GM18870 (cell line): ENCODE results near the gene CCDC68.

Experiments
- ATAC-seq: cut with Tn5 transposase; IDR thresholded peaks from one replicate; pipeline ENCODE4 v1.9.1; 2021; ENCODE audit warnings: moderate library complexity; ENCODE audit not compliant: unreplicated experiment

The CCDC68 gene

GRCh38 chr18:54923339-54923956 lies 35.8 kb downstream of the CCDC68 start:
- no peak for ATAC-seq

DNA sequence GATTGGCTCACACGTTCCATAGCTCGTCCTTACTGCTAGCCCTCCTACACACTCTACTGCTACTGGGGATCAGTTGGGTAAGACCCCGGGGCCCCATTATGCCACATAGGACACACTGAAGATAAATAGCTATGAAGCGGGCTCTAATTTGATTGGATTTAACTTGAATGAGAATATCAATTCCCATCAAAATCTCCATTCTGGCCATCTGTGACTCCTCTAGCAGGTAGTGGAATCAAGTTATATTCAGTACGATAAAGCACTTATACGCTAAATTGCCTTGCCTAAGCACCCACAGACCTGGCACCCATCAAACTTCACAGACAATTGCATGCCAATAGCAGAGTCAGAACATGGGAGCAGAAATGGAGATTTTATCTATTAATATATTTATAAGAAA lies 39.8 kb downstream of the CCDC68 start:
- no peak for ATAC-seq

GRCh38 chr18:54918060-54918459 lies 41.2 kb downstream of the CCDC68 start:
- ATAC-seq, result no peak

- ATAC-seq, result no peak
Measured at GRCh38 chr18:54916507-54916906, 42.8 kb downstream of the CCDC68 start.

- no peak for ATAC-seq
Measured at GRCh38 chr18:54914816-54915215, 44.4 kb downstream of the CCDC68 start.

GRCh38 chr18:54911551-54911950 lies 47.7 kb downstream of the CCDC68 start:
- ATAC-seq, result no peak

DNA sequence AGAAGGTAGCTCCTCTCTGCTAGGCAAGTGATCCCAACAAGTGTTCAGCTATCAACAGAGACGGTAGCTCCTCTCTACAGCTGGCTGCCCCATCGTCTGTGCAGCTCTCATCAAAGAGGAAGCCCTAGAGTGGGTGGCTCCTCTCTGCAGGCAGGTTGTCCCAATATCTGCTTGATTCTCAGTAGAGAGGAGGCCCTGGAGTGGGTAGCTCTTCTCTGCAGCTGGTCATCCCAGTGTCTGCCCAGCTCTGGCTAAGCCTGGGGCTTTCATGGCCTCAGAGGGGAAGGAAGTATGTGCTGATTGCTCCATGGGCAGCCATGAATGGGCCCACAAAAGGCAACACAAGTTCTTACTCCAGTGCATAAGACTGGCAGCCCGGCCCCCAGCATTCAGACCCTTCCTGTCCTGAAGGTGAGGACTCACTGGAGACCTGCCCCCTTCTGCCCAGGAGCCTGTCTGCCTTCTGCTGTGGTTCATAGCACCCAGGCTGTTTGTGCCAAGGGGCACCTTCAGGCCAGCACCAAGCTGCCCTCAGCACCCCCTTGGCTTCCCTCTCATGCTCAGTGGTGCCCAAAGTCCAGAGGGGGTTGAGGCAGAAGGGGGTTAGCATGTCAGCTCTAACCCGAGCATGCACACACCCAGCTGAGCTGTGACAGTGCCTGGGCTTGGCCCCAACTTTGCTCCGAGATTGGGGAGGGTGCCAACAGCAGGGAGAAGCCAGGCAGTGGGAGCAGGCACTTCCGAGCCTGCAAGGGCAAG lies 48.9 kb downstream of the CCDC68 start:
- ATAC-seq, result no peak

- ATAC-seq, result no peak
Measured at GRCh38 chr18:54909538-54909937, 49.7 kb downstream of the CCDC68 start.

DNA sequence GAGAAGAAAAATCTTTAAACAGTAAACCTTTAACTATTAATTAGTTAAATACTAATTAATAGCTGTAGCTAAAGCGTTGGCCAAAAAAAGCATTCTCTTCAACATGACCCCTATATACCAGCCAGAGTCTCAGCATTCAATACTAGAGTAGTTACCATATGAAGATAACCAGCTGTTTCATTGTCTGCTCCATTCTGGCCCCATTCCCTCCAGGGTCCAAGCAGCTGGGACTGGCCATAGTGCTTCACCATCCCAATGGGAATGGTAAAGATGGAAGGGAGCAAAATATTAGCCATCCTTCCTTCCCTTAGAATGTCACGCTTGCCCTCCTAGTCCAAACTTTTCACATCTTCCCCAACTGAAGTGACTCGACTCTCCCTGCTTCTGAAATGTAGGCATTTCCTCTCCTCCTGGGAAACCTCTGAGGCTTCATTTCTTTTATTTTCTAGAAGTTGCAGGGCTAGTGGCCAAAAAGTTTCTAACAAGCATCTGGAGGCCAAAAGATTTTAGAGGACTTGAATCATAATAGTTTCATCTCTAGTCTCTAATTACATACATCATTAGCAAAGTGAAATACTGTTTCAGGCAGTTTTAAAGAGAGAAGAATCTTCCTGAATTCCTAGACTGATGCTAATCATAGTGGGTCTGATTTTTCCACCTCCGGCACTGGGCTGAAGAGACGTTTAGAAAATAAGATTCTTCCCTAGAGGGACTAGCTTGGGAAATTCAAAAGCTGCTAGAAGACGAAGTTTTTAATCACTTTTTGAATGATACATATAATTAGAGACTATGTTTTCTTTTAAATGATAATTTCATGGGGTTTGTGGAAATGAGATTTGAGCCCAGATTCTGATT lies 52.7 kb downstream of the CCDC68 start:
- no peak for ATAC-seq

- ATAC-seq, result no peak
Measured at GRCh38 chr18:54905629-54906028, 53.6 kb downstream of the CCDC68 start.

- no peak for ATAC-seq
Measured at GRCh38 chr18:54904581-54904980, 54.7 kb downstream of the CCDC68 start.

GRCh38 chr18:54900290-54900689 lies 59.0 kb downstream of the CCDC68 start:
- ATAC-seq, result no peak

GRCh38 chr18:54899500-54899899 lies 59.8 kb downstream of the CCDC68 start:
- ATAC-seq, result no peak

DNA sequence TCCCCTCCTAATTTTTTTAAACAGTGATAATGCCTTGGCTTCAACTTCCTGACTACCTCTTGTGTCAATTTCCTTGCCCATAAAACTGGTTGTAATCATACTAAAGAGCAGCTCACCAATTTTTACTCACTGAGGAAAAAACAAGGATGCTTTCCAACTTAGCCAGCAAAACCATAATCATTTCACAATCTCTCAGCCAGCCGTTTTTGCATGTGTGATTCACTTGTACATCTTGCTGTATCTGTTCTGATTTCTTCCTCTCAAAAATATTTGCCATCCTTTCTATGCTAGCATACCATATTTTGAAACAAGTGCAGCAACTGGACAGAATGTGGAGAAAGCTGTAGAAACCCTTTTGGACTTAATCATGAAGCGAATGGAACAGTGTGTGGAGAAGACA lies 70.3 kb downstream of the CCDC68 start:
- ATAC-seq, result no peak

GRCh38 chr18:54888378-54888777 lies 70.9 kb downstream of the CCDC68 start:
- ATAC-seq, result no peak

DNA sequence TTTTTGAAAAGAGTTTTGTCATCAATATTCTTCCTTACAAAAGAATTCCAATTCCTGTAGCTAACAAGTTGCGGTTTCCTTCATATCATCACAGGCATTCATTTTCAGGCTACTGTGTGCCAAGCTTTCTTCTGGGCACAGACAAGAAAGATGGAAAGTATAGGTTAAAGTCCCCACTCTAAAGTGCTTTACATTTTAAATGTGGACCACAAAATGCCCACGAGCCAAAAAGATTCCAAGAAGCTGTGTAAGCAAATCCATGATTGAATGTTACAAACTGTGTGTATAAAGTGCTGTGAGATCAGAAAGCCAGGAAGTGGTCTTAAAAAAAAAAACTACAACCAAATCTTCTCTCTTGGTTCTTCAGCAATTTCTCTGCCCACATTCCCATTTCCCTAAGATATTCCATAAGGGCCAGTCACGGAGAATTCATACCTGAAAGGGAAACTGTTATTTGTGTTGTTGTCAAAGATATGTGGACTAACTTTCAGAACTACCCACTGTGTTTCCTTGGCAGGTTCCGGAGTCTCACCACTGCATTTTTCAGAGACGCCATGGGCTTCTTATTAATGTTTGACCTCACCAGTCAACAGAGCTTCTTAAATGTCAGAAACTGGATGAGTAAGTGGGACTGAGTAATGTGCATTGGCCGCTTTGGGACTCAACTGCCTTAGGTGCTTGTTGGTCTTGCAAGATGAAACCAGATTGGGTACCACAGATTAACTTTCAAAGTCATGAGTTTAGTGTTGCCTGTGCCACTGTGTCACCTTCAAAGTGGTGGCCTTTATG lies 75.3 kb downstream of the CCDC68 start:
- ATAC-seq, result no peak

GRCh38 chr18:54882318-54882717 lies 76.9 kb downstream of the CCDC68 start:
- ATAC-seq, result no peak

GRCh38 chr18:54881229-54881768 lies 78.0 kb downstream of the CCDC68 start:
- no peak for ATAC-seq

GRCh38 chr18:54880395-54881105 lies 78.7 kb downstream of the CCDC68 start:
- ATAC-seq, result no peak

GRCh38 chr18:54879691-54880090 lies 79.6 kb downstream of the CCDC68 start:
- ATAC-seq, result no peak
